Prostate gland (tissue), 2 donors: ENCODE data around the gene RANBP3. TPM values are rescaled to one million over a fixed set of nuclear protein-coding genes. Genes with fewer than 3 reads are reported as not detected.

Experiments
- DNase-seq: peaks from one replicate; pipeline ENCODE4 v3.0.0-alpha.2; 2019; ENCODE audit warnings: low spot score
- H3K27ac ChIP-seq, 2 donors: fragments of 200-600 bp; sonication (generic); 2 replicates each; pipeline ENCODE4 v1.5.1; 2017 to 2019
- H3K27me3 ChIP-seq: fragments of 200-600 bp; sonication (generic); replicated peaks from 2 replicates; pipeline ENCODE4 v1.5.1; 2019; ENCODE audit not compliant: insufficient read depth
- H3K36me3 ChIP-seq, 2 donors: fragments of 200-600 bp; sonication (generic); 1 replicate in 1 of 2; 2 replicates in 1 of 2; pipeline versions ENCODE4 v1.5.1 to v1.8.1; 2017 to 2019
- H3K4me1 ChIP-seq: fragments of 200-600 bp; sonication (generic); replicated peaks from 2 replicates; pipeline ENCODE4 v1.5.1; 2019
- H3K4me3 ChIP-seq, 2 donors: fragments of 200-600 bp; sonication (generic); 2 replicates each; pipeline ENCODE4 v1.5.1; 2017 to 2019
- H3K9me3 ChIP-seq: fragments of 200-600 bp; sonication (generic); 2 replicates; pipeline ENCODE4 v1.5.1; 2017
- POLR2A ChIP-seq: fragments of 450-650 bp; IDR thresholded peaks from one replicate; pipeline ENCODE4 v1.6.1; 2016; ENCODE audit warnings: antibody characterized with exemption, mild to moderate bottlenecking
- POLR2AphosphoS5 ChIP-seq: sonication (generic); formaldehyde crosslinking; IDR thresholded peaks from one replicate; pipeline ENCODE4 v1.6.1; 2017; ENCODE audit warnings: antibody characterized with exemption
- WGBS: methylation state at CpG from one replicate; pipeline ENCODE4 v1.1.5; 2018; 5-methylcytosine and 5-hydroxymethylcytosine counted together
- intact Hi-C: fragments of 100-400 bp; cut with DNase I; formaldehyde crosslinking; loops from one replicate; pipeline ENCODE4 v1.14.2; 2022
- total RNA-seq, 2 donors: library from RNA; depleted of rRNA; stranded (reverse); fragments of >200 nt; gene quantifications; one replicate each; pipeline ENCODE4 v1.1.0, GENCODE V29; 2016
- TF ChIP-seq, protein P1 (sequence below), 4 experiments: fragments of 200-600 bp in 2 of 4; fragments of 450-650 bp in 2 of 4; sonication (generic) in 2 of 4; IDR thresholded peaks; 1 replicate in 3 of 4; 2 replicates in 1 of 4; pipeline ENCODE4 v1.5.1; 2016 to 2019; ENCODE audit warnings: antibody characterized with exemption in 4 of 4, mild to moderate bottlenecking in 2 of 4, moderate library complexity in 2 of 4

The RANBP3 gene
- total RNA-seq, 2 donors from 2014 or later, result 84.6 to 120 TPM

DNA sequence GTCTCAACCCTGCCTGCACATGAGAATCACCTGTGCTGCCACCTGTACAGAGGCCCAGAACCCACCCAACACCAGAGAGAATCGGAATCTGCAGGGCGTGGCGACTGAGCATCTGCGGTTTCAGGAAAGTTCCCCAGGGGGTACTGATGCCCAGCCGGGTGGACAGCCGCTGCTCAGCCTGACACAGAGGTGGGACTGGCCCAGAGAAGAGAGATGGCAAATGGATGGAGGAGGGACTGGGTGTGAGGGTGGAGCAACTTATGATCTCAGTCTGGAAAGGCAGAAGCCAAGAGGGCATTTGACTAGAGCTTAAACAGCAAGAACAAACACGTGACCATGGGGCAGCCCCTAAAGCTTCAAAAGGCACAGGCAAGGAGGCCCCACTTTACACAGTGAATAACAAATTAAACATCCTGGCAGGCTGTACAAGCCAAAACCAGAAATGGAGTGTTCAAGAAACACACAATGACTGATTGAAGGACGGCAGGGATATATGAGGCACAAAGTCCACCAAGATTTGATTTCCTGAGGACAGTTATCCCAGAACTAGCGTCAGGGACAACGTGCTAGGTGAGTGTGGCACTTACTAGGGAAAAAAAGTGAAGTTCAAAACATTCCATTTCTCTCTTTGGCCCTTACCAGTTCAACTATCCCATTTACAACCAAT, 3.1 kb downstream of the RANBP3 start:
- H3K36me3 ChIP-seq, result no peaks in the 10 kb centered on the region
- H3K4me1 ChIP-seq, result peaks cover 22% of the 10 kb centered on the region
- H3K9me3 ChIP-seq, result no peaks in the 10 kb centered on the region
- no peak overlapping the region for H3K4me3 ChIP-seq
- H3K27ac ChIP-seq, result no peak overlapping the region
- DNase-seq, result no peak
- intact Hi-C loops, result no loop called here
- TF ChIP-seq POLR2A (no peak), POLR2AphosphoS5 (no peak)
- TF ChIP-seq, protein P1, sequence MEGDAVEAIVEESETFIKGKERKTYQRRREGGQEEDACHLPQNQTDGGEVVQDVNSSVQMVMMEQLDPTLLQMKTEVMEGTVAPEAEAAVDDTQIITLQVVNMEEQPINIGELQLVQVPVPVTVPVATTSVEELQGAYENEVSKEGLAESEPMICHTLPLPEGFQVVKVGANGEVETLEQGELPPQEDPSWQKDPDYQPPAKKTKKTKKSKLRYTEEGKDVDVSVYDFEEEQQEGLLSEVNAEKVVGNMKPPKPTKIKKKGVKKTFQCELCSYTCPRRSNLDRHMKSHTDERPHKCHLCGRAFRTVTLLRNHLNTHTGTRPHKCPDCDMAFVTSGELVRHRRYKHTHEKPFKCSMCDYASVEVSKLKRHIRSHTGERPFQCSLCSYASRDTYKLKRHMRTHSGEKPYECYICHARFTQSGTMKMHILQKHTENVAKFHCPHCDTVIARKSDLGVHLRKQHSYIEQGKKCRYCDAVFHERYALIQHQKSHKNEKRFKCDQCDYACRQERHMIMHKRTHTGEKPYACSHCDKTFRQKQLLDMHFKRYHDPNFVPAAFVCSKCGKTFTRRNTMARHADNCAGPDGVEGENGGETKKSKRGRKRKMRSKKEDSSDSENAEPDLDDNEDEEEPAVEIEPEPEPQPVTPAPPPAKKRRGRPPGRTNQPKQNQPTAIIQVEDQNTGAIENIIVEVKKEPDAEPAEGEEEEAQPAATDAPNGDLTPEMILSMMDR (IDR thresholded peaks at IDR 0.05), result no peak
- no peaks in the 10 kb centered on the region for H3K27me3 ChIP-seq
- WGBS, result 52% methylated on average over 10 of the region's 10 CpGs

DNA sequence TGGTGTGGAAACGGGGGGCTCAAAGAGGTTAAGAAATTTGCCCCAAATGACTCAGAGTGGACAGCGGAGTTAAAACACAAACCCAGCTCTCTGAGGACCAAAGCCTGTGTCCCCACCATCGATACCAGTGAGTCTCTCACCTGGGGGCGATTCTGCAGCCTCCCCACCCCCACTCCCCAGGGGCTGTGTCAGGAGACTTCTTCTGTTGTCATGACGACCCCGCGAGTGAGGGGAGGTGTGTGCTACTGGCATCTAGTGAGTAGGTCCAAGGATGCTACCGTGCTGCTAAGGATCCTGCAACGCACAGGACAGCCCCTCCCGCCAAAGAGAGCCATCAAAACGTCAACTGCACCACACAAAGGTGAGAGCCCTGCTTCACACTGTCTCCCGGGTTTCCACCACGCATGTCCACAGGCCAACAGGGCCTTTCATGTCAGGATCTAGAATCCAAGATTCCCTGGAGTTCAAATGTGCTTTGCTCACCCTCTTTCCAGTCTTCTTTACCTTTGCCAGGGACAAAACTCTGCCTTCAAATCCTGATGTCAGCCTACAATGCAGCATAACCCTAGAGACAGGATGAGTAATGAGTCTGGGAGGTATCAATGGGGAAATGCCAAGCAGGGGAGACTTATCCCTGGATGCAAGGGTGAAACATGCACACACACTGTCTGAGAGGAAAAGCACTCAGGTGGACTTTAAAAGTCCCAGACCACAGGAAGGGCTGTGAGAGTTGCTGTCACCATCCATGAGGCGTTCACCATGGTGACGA, 3.9 kb downstream of the RANBP3 start:
- 66% methylated on average over 15 of the region's 15 CpGs for WGBS
- no peak overlapping the region for H3K4me3 ChIP-seq
- H3K36me3 ChIP-seq, result no peaks in the 10 kb centered on the region
- H3K4me1 ChIP-seq, result peaks cover 27% of the 10 kb centered on the region
- TF ChIP-seq POLR2AphosphoS5 (no peak), POLR2A (no peak)
- TF ChIP-seq, protein P1 (IDR thresholded peaks at IDR 0.05), result no peak
- no peaks in the 10 kb centered on the region for H3K27me3 ChIP-seq
- intact Hi-C loops, result no loop called here
- no peaks in the 10 kb centered on the region for H3K9me3 ChIP-seq
- no peak for DNase-seq
- no peak overlapping the region for H3K27ac ChIP-seq

DNA sequence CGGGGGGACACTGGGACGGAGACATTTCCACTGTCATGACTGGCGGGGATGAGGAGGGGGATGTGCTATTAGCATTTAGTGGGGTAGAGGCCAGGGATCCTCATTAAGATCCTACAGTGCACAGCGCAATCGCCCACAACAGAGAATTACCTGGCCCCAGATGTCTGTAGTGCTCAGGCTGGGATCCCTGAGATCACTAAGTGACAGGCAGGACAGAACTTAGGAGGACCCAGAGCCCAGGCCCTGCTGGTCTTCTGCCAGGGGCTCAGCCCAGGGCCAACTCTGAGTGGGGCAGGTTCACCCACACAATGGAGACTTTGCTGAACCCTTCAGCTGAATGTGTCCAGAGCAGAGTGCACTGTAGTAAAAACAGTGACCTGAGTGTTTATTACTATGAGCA, 4.6 kb downstream of the RANBP3 start:
- 87% methylated on average over 5 of the region's 5 CpGs for WGBS
- TF ChIP-seq POLR2AphosphoS5, result no peak
- no peak for TF ChIP-seq POLR2A
- TF ChIP-seq, protein P1 (IDR thresholded peaks at IDR 0.05), result no peak
- no peaks in the 10 kb centered on the region for H3K27me3 ChIP-seq
- H3K36me3 ChIP-seq, result no peaks in the 10 kb centered on the region
- H3K4me3 ChIP-seq, result no peak overlapping the region
- peaks cover 30% of the 10 kb centered on the region for H3K4me1 ChIP-seq
- intact Hi-C loops, result no loop called here
- no peak for DNase-seq
- H3K9me3 ChIP-seq, result no peaks in the 10 kb centered on the region
- no peak overlapping the region for H3K27ac ChIP-seq

DNA sequence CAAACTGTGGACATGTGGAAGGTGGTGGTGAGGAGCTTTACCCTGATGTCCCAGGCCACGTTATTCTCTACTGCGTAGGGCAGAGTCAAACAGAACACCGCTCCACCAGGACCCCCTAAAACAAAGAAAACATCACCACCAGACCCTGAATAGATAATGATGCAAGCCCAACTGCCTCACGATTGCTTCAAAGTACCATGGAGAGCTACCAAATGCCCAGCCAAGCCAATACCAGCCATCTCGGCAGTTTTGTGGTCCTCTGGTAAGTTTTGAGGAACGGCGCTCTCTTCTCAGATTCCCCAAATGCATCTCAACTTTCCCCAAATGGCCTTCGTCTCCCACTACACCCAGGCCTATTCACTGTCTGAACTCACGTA, 5.6 kb downstream of the RANBP3 start:
- intact Hi-C loops, result no loop called here
- peaks cover 35% of the 10 kb centered on the region for H3K4me1 ChIP-seq
- H3K4me3 ChIP-seq, result no peak overlapping the region
- TF ChIP-seq POLR2AphosphoS5 (no peak), POLR2A (no peak)
- TF ChIP-seq, protein P1 (IDR thresholded peaks at IDR 0.05), result no peak
- WGBS, result 79% methylated on average over 9 of the region's 9 CpGs
- H3K36me3 ChIP-seq, result no peaks in the 10 kb centered on the region
- DNase-seq, result no peak
- no peak overlapping the region for H3K27ac ChIP-seq
- no peaks in the 10 kb centered on the region for H3K9me3 ChIP-seq
- no peaks in the 10 kb centered on the region for H3K27me3 ChIP-seq
